Endodermal cell (in vitro differentiated cells): ENCODE data around the gene INO80B. TPM values are rescaled to one million over a fixed set of nuclear protein-coding genes. Genes with fewer than 3 reads are reported as not detected.
A peak's percentile ranks its signal among the peaks of the same experiment; 100 is the strongest.

Experiments used
- DNase-seq: peaks from one replicate; pipeline ENCODE4 v3.0.0-alpha.2; 2017
- H3K27ac ChIP-seq: 2 replicates; pipeline ENCODE4 v1.5.1; 2013; ENCODE audit warnings: mild to moderate bottlenecking, low read depth, low read length, moderate library complexity
- H3K27me3 ChIP-seq: 2 replicates; pipeline ENCODE4 v1.6.1; 2013; ENCODE audit warnings: mild to moderate bottlenecking, low read length, moderate library complexity; ENCODE audit not compliant: insufficient read depth, control insufficient read depth, poor library complexity, severe bottlenecking
- H3K36me3 ChIP-seq: 2 replicates; pipeline ENCODE4 v1.7.0; 2013; ENCODE audit warnings: mild to moderate bottlenecking, low read length, moderate library complexity; ENCODE audit not compliant: control insufficient read depth, insufficient read depth
- H3K4me1 ChIP-seq: one replicate; pipeline ENCODE4 v1.7.0; 2013; ENCODE audit warnings: low read length; ENCODE audit not compliant: control insufficient read depth, insufficient read depth
- H3K4me3 ChIP-seq: 2 replicates; pipeline ENCODE4 v1.5.1; 2013; ENCODE audit warnings: mild to moderate bottlenecking, low read length, moderate library complexity
- H3K9ac ChIP-seq: 2 replicates; pipeline ENCODE4 v1.6.1; 2013; ENCODE audit warnings: mild to moderate bottlenecking, low read length, moderate library complexity; ENCODE audit not compliant: poor library complexity, severe bottlenecking; ENCODE audit errors: extremely low read depth
- H3K9me3 ChIP-seq: 2 replicates; pipeline ENCODE4 v1.6.1; 2013; ENCODE audit warnings: mild to moderate bottlenecking, low read length, moderate library complexity; ENCODE audit not compliant: control insufficient read depth
- H3K27ac Mint-ChIP-seq: 2 replicates; pipeline ENCODE4 v1.8.0; 2020; ENCODE audit warnings: mixed read lengths
- H3K27me3 Mint-ChIP-seq: 2 replicates; pipeline ENCODE4 v1.8.0; 2021; ENCODE audit warnings: mild to moderate bottlenecking, mixed read lengths; ENCODE audit not compliant: insufficient read depth
- H3K36me3 Mint-ChIP-seq: 2 replicates; pipeline ENCODE4 v1.8.0; 2020; ENCODE audit warnings: low read depth, mixed read lengths
- H3K4me1 Mint-ChIP-seq: 2 replicates; pipeline ENCODE4 v1.8.0; 2020; ENCODE audit warnings: mixed read lengths
- H3K4me3 Mint-ChIP-seq: 2 replicates; pipeline ENCODE4 v1.8.0; 2020; ENCODE audit warnings: mild to moderate bottlenecking, moderate library complexity, mixed read lengths
- H3K9me3 Mint-ChIP-seq: 2 replicates; pipeline ENCODE4 v1.8.0; 2020; ENCODE audit warnings: mild to moderate bottlenecking, mixed read lengths
- WGBS, 2 experiments: methylation state at CpG; one replicate each; pipeline versions ENCODE4 v1.1.5 to v1.1.7; 2013; ENCODE audit warnings: missing lambda C conversion rate in 2 of 2, mixed read lengths in 1 of 2; ENCODE audit not compliant: insufficient coverage in 1 of 2, insufficient read length in 1 of 2; 5-methylcytosine and 5-hydroxymethylcytosine counted together
- total RNA-seq, 2 donors: library from RNA; stranded (reverse); fragmentation: NEBNext Ultra II Directional in 1 of 2; extraction: Animal tissue kit (Norgen Biotek cat#: 25700) in 1 of 2; gene quantifications; 2 replicates in 1 of 2; 3 replicates in 1 of 2; pipeline ENCODE4 v1.2.1, GENCODE V29; 2021
- TF ChIP-seq, protein P1 (sequence below): fragments of 200-600 bp; sonication (generic); conservative IDR thresholded peaks from 2 replicates; pipeline ENCODE4 v1.5.0; 2021; ENCODE audit warnings: antibody characterized with exemption, mild to moderate bottlenecking

INO80B gene
- total RNA-seq, 2 donors from 2014 or later, result 23.9 to 38.8 TPM

DNA sequence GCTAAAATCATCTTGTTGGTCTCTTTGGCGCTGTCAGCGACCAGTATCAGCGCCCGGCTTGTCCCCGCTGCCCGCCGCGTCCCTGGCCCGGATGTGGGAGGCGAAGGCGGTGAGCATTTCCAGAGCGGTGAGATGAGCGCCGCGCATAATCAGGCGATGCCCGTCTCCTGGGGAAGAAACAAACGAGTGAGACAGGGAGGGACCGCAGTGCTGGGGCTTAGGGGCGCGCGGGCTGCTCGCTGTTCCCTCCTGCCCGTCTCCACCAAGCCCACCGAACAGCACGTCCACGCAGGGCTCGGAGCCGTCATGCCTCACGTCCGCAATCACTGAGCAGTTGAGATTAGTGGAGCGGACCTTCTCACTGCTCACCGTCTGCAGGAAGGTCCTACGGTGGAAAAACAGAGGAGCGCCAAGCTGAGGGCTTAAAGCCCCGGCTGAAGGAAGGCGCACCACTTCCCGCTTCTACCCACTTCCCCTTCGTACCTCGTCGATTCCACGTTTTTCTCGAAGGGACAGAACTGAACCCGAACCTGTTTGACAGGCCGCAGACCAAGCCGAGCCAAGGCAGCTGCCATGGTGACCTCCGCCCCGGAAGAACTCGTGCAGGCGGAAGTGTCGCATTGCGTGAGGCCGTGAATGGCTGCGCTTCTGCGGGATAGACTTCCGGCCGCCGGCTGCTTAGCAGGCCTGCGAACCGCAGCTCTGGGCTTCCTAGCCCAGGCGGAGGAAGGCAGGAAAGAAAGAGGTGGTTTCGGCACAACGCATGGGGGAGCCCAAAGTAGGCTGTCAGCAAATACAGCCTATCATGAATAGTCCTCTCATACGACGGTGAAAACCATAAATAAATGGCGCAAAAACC lies 17.4 kb downstream of the INO80B start, which contains the start of gene MRPL53:
Gene MRPL53, minus strand, starts transcription at position 595 of the 859 bp plus-strand sequence. Its CDS starts 20 bp downstream, at position 575.
- H3K9ac ChIP-seq, result peak within 1 kb of the TSS; percentile 54
- DNase-seq, result peak; percentile 98
- no peaks in the 10 kb centered on the region for H3K27me3 Mint-ChIP-seq
- peak within 1 kb of the TSS; percentile 89 for H3K4me3 Mint-ChIP-seq
- 1 to 2% methylated on average over 48 to 66 of the region's 66 CpGs for WGBS, 2 experiments
- peaks cover 19% of the 10 kb centered on the region for H3K36me3 Mint-ChIP-seq
- TF ChIP-seq, protein P1, sequence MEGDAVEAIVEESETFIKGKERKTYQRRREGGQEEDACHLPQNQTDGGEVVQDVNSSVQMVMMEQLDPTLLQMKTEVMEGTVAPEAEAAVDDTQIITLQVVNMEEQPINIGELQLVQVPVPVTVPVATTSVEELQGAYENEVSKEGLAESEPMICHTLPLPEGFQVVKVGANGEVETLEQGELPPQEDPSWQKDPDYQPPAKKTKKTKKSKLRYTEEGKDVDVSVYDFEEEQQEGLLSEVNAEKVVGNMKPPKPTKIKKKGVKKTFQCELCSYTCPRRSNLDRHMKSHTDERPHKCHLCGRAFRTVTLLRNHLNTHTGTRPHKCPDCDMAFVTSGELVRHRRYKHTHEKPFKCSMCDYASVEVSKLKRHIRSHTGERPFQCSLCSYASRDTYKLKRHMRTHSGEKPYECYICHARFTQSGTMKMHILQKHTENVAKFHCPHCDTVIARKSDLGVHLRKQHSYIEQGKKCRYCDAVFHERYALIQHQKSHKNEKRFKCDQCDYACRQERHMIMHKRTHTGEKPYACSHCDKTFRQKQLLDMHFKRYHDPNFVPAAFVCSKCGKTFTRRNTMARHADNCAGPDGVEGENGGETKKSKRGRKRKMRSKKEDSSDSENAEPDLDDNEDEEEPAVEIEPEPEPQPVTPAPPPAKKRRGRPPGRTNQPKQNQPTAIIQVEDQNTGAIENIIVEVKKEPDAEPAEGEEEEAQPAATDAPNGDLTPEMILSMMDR, result no peak
- no peaks in the 10 kb centered on the region for H3K9me3 Mint-ChIP-seq
- H3K4me1 Mint-ChIP-seq, result no peaks in the 10 kb centered on the region
- peak within 1 kb of the TSS; percentile 96 for H3K4me3 ChIP-seq
- no peaks in the 10 kb centered on the region for H3K9me3 ChIP-seq
- H3K4me1 ChIP-seq, result no peaks in the 10 kb centered on the region
- H3K36me3 ChIP-seq, result peaks cover 22% of the 10 kb centered on the region
- no peaks in the 10 kb centered on the region for H3K27me3 ChIP-seq
- peak within 1 kb of the TSS; percentile 85 for H3K27ac ChIP-seq
- H3K27ac Mint-ChIP-seq, result peak within 1 kb of the TSS; percentile 96

DNA sequence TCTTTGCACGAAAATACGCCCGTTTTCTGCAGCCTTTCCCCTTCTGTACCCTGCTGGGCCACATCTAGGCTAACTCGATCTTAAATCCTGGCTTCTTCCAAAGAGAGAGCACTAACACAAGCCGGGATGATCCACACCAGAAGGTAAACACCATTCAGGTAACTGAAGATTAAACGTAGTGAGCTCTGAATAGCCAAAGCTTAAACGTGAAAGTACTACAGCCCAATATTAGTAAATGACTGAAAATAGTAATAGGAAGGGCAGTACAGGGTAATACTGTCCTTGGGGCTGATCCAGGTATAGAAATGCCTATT lies 18.0 kb downstream of the INO80B start:
- TF ChIP-seq, protein P1, result no peak
- DNase-seq, result no peak
- Histone ChIP-seq H3K4me1 (no peaks in the 10 kb centered on the region), H3K27ac (peak overlapping the region; percentile 85), H3K9me3 (no peaks in the 10 kb centered on the region), H3K27me3 (no peaks in the 10 kb centered on the region), H3K4me3 (peak overlapping the region; percentile 96), H3K36me3 (peaks cover 26% of the 10 kb centered on the region), H3K9ac (peak overlapping the region; percentile 41)
- H3K4me1 Mint-ChIP-seq, result no peaks in the 10 kb centered on the region
- H3K4me3 Mint-ChIP-seq, result peak overlapping the region; percentile 89
- no peaks in the 10 kb centered on the region for H3K9me3 Mint-ChIP-seq
- 24 to 42% methylated on average over 7 of the region's 7 CpGs for WGBS, 2 experiments
- H3K36me3 Mint-ChIP-seq, result peaks cover 23% of the 10 kb centered on the region
- no peaks in the 10 kb centered on the region for H3K27me3 Mint-ChIP-seq
- H3K27ac Mint-ChIP-seq, result peak overlapping the region; percentile 96

DNA sequence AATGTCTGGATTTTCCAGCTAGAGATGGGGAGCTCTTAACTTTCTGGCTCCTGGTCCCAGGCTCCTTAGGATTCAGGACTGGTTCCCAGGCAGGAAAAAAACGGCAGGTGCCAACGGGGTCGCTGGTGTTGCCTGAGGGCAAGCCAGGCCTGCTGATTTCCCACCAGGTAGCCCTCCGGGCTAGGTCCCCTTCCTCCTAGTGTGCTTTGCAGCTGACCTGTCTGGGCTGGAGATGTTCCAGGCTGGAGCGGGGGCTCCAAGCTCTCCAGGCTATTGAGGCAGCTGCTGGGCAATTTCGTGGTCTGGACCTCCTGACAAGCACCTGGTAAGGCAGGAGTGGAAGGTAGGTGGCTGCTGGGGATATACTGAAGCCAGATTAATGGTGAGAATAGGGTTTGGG lies 19.6 kb downstream of the INO80B start:
- WGBS, 2 experiments, result 94 to 100% methylated on average over 3 to 6 of the region's 6 CpGs
- Mint-ChIP-seq H3K27ac (no peak overlapping the region), H3K36me3 (peaks cover 25% of the 10 kb centered on the region), H3K27me3 (no peaks in the 10 kb centered on the region), H3K9me3 (no peaks in the 10 kb centered on the region), H3K4me1 (no peaks in the 10 kb centered on the region), H3K4me3 (no peak overlapping the region)
- no peak for DNase-seq
- H3K4me1 ChIP-seq, result no peaks in the 10 kb centered on the region
- peaks cover 26% of the 10 kb centered on the region for H3K36me3 ChIP-seq
- no peak overlapping the region for H3K27ac ChIP-seq
- H3K4me3 ChIP-seq, result no peak overlapping the region
- no peak overlapping the region for H3K9ac ChIP-seq
- H3K27me3 ChIP-seq, result no peaks in the 10 kb centered on the region
- TF ChIP-seq, protein P1, result no peak
- no peaks in the 10 kb centered on the region for H3K9me3 ChIP-seq
